Hematopoietic multipotent progenitor cell treated with erythropoietin and hydrocortisone succinate and interleukin-3 and kit ligand, for 17 days (in vitro differentiated cells): ENCODE measurements around the gene RAB3IP.

Experiments
- DNase-seq: peaks from one replicate; pipeline ENCODE4 v3.0.0-alpha.2; 2015; ENCODE audit warnings: low spot score

Gene RAB3IP

DNA sequence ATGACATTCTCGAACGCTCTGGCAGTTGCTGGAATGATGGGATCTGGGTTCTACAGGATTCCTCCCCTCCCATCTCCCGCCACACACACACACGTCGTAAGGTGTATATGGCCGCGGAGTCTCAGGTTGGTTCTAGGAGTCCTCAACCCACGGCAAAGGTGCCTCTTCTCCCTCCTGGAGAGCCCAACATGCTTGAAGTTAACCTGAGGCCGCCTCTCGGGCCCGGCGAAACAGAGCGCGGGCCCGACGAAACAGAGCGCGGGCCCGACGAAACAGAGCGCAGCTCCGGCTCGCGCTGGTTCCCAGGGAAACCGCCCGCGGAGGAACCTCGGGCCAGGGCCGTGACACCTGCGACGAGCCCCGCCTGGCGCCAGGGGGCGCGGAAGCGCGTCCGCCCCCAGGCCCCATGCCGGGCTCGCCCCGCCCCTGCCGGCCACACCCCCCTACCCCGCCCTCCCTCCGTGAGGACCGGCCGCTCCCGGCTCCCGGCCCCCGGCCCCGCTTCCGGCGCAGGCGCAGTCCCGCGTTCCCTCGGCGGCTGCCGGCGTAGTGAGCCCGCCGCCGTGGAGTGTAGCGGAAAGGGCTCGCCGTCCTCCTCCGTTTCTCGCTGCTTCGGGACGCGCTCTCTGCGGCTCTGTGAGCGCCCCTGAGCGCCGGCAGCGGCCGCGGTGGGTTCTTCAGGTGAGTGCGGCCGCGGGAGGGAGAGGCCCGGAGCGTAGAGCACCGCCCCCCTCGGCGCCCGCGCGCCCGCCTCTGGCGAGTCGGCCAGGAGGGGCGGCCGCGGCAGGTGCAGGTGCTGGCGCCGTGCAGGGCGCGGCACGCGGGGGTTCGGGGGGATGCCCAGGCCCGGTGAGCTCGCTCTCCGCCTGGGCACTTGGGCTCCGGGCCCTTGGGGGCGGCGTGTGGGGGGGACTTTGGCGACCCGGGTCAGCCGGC is at the start of gene RAB3IP:
RAB3IP (plus strand) TSS at position 510 of the 936 bp plus-strand sequence. CDS start 16,549 bp downstream, outside the sequence.
- peak; percentile 88 for DNase-seq

DNA sequence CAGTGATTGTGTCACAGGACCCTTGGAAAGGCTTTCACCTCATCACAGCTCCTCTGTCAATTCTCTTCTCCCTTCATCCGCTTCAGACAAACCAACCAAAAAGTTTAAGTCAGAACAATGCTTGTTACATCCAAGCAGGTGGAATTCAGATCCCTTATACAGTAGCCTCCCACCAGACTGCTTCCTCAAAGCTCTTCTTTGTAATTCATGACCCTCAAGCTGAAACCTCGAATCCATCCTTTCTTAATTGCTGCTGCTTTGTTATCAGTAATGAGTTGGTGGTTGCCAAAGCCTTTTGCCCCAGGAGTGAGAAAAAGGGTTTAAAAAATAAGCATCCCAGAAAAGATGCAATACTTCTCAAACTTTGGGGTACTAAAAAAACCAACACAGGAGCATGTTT is 49.0 kb upstream of the RAB3IP start:
- DNase-seq, result no peak

- no peak for DNase-seq
Observed at GRCh38 chr12:69694123-69694522, 44.5 kb upstream of the RAB3IP start.

- DNase-seq, result no peak
Observed at GRCh38 chr12:69698054-69698453, 40.6 kb upstream of the RAB3IP start.

GRCh38 chr12:69698769-69699540 is 39.7 kb upstream of the RAB3IP start, which contains the start of gene BEST3:
Gene BEST3 (minus strand): TSS chr12:69699303. CDS start chr12:69697798, 1,505 bp downstream.
- DNase-seq, result no peak

DNA sequence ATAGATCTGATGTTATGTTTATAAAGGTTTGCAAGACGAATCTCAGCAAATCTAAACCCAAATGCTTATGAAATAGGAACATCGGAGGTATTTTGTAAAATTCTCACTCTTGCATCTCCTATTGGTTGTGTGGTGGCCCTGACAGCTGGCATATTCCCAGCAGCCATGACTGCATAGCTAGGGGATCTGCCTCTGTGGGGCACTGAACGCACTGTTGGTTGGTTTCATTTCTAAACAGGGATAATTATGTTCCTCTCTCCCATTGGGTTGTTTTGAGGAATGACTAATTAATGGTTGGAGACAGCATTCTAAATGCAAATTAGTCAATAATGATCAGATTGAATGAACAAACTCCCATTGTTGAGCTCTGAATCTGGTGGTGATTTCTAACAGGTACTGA is 36.8 kb upstream of the RAB3IP start:
- DNase-seq, result no peak

GRCh38 chr12:69703146-69703642 is 35.5 kb upstream of the RAB3IP start:
- no peak for DNase-seq

- DNase-seq, result no peak
Observed at GRCh38 chr12:69704357-69704756, 34.3 kb upstream of the RAB3IP start.

DNA sequence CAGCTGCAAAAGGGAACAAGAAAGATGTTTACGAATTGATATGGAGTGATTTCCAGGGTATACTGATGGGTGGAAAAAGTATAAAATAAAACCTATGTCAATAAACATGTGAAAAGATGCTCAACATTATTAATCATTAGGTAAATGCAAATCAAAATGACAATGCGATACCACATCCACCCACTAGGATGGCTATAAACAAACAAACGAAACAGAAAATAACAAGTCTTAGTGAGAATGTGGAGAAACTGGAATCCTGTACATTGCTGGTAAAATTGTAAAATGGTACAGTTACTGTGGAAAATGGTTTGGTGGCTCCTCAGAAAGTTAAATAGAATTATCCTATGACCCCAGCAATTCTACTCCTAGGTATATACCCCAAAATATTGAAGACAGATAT is 30.0 kb upstream of the RAB3IP start:
- no peak for DNase-seq

DNA sequence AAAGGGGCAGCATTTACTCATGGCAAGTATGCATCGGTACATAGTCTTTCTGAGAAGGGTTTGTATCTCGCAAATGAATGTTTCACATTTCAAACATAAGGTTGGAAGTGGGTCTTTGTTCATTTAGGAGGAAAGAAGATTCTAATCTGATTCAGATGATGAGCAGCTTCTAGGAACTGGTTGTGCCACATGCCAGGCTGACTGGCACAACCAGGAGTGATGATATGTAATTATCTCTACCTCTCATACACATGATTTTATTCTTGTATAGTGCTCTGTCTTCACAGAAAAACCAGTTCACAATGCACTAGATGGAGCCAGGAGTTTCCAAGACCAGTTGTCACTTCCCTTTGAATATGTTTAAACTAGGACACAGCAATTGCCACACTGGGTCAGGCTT is 25.8 kb upstream of the RAB3IP start:
- no peak for DNase-seq

GRCh38 chr12:69714542-69714941 is 24.1 kb upstream of the RAB3IP start:
- no peak for DNase-seq

DNA sequence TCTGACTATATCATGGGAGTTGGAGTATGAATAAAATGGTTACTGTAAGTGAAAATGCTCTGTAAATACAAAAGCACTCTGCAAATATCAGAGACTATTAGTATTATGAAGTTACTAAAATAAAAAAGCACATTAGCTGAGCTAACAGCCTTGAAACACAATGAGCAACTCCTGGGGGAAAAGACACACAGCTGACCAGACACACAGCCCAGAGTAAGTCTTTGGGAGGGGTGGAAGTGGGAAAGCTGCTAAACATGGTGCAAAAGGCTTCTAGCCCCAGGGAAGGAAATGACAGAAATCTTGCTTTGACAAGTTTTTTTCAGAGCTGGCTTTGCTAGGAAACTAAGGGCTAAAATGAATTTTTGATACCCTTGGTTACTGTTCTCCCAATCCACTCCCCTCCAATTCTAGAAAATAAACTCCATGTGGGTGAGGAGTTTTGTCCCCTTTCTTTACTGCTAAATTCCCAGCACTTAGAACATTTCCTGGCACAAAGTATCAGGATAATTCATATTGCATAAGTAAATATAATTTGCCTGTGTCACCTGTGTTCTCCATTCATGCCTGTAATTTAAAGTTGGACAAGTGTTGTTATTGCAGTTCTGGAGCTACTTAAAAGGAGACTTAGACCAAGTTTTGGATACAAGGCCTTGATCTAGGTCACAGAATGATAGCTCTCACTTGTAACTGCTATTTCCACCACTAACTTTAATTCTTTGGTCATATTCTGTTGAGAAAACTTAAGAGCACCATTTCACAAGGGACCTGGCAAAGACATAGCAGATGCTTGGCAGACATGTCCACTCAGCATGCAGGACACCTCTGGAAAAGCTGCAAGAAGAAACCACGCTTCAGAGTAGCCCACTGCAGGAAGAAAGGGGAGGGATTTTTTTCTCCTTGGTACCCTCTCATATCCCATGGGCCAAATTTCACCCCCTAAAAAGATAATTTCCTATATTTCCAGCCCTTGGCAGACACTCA is 19.0 kb upstream of the RAB3IP start:
- DNase-seq, result no peak

DNA sequence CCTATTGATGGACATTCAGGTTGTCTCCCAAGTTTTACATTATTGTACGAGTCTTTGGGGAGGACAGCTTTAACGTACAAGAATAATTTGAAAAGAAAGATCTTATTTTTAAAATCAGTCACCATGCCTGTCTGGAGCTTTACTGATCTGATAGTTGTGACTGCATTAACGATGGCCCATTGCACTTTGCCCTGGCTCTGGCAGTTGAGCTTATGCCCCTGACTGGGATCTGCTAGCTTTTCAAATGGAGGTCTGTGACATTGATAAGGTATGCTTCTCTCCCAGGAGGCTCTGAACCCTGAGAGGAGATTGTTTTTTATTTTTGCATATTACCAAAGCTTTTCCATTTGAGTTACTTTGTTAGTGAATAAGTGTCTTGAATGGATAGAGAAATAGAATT is 17.9 kb upstream of the RAB3IP start:
- DNase-seq, result no peak

DNA sequence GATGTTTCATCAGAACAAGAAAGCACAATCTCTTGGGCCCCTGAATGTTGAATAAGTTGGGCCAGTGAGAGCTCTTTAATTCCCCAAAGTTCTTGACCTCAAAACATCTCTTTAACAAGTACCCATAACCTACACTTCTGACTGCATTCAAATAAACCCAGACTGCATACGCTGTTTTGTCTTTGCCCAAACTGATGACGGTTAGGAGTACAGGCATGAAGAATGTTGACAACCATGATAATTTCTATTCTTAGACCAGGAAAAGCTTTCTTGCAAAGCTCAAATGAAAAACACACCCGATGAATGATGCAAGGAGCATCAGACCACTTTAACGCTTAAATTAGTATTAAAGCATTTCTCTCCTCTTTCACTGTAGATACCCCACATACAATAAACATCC is 11.7 kb upstream of the RAB3IP start:
- DNase-seq, result no peak

DNA sequence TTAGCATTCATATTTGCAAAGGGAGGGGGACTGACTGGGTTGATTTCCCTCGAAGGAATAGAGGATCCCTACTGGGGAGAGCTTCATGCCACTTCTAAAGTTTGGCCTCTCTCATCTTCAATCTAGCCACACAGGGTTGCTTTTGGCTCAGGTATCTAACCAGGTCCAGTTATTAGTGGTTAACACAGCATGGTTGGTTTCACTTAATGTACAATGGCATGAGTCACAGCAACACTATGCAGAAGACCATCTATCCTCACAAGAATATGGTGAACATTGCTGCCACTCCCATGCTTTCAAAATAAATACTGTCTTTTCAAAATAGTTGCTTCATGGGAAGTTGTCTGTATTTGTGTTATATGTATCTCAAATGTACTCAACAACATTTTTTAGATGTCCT is 6.6 kb upstream of the RAB3IP start:
- no peak for DNase-seq

DNA sequence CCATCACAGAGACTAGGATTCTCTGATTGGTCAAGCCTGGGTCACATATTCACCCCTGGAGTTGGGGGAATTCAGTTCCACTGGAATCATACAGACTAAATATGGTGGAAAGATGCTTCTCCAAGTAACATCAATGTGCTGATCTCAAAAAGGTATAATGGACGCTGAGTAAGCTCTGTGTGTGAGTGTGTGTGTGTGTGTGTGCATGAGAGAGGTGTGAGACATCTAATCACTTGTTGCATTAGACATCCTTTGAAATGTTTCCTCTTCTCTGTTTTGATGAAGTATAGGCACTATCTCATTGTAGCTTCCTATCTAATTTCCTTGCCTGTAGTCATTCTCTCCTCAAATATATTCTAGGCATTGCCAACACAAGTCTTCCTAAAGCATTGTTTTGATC is 5.0 kb upstream of the RAB3IP start:
- no peak for DNase-seq

GRCh38 chr12:69739287-69740191 is 879 bp downstream of the RAB3IP start:
- DNase-seq, result peak; percentile 37

DNA sequence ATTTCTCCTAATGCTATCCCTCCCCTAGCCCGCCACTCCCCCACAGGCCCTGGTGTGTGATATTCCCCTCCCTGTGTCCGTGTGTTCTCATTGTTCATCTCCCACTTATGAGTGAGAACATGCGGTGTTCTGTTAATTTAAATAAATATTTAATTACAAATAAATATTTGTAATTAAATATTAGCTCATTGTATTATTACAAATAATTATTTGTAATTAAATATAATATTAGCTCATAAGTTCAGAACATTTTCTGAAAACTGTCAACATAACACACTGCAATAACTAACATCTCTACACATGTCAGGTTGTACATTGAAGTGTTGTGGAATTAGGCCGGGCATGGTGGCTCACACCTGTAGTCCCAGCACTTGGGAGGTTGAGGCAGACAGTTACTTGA is 5.4 kb downstream of the RAB3IP start:
- DNase-seq, result no peak

DNA sequence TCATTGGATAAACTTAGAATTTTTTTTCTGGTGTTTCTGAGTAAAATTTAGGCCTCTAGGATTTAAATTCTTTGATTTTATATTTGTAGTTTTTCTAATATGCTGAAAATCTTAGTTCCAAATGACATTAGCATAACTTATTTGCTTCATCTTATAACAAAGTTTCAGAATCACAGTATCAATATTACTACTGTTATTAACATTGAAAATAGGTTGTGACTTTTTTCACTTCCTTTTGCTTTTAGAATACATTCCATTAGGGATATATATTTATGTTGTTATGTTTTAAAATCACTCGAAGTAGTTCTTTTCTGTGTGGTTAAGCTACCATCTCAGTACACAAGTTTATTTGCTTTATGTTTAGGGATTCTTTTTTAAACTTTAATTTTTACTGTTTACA is 12.8 kb downstream of the RAB3IP start:
- DNase-seq, result no peak

- no peak for DNase-seq
Observed at GRCh38 chr12:69755302-69755701, 16.6 kb downstream of the RAB3IP start.
